Panc1 (cell line): ENCODE data around the gene RFPL2.

Source experiments
- CTCF ChIP-seq: fragments of 450-650 bp; IDR thresholded peaks from 2 replicates; pipeline ENCODE4 v1.5.1; 2017; ENCODE audit warnings: mild to moderate bottlenecking
- POLR2AphosphoS5 ChIP-seq: IDR thresholded peaks from 2 replicates; pipeline ENCODE4 v1.6.1; 2012; ENCODE audit warnings: mild to moderate bottlenecking, low read depth, low read length, moderate library complexity
- REST ChIP-seq, 2 experiments: IDR thresholded peaks; 2 replicates each; pipeline ENCODE4 v1.6.1; 2011 to 2012; ENCODE audit warnings: low read depth in 2 of 2, control low read depth in 1 of 2, low read length in 1 of 2, mild to moderate bottlenecking in 1 of 2, moderate library complexity in 1 of 2; ENCODE audit not compliant: insufficient read depth in 1 of 2
- SIN3A ChIP-seq: IDR thresholded peaks from 2 replicates; pipeline ENCODE4 v1.6.1; 2012; ENCODE audit warnings: low read depth, mild to moderate bottlenecking, low read length, moderate library complexity, borderline replicate concordance; ENCODE audit not compliant: insufficient read depth
- TCF7L2 ChIP-seq: IDR thresholded peaks from 2 replicates; pipeline ENCODE4 v1.6.1; 2011; ENCODE audit warnings: mild to moderate bottlenecking, low read depth, low read length, inconsistent platforms

GRCh38 chr22:32185821-32186220, 19.1 kb downstream of the RFPL2 start:
- TF ChIP-seq POLR2AphosphoS5 (no peak), CTCF (no peak), SIN3A (no peak), TCF7L2 (no peak), REST (IDR thresholded peaks at IDR 0.05; ENCODE audit: insufficient read depth in 1 of 2, low read depth in 2 of 2, low read length in 1 of 2) (no peak)
